CD14-positive monocyte (primary cell): ENCODE data around the gene ALG10B. TPM values are rescaled to one million over a fixed set of nuclear protein-coding genes. Genes with fewer than 3 reads are reported as not detected.

Experiments used
- DNase-seq, 3 donors: peaks; one replicate each; pipeline ENCODE4 v3.0.0-alpha.2; 2011 to 2022
- H2AFZ ChIP-seq: 2 replicates; pipeline ENCODE4 v1.6.0; 2012; ENCODE audit warnings: mild to moderate bottlenecking, low read depth, low read length, inconsistent platforms; ENCODE audit not compliant: insufficient read depth, poor library complexity, severe bottlenecking
- H3K27ac ChIP-seq, 2 donors: 1 replicate in 1 of 2; 2 replicates in 1 of 2; pipeline ENCODE4 v1.5.1; 2012 to 2013; ENCODE audit warnings: low read length in 2 of 2, control low read depth in 1 of 2, inconsistent platforms in 1 of 2, low read depth in 1 of 2, mild to moderate bottlenecking in 1 of 2
- H3K27me3 ChIP-seq, 2 donors: one replicate each; pipeline versions ENCODE4 v1.6.0 to v1.6.1; 2011 to 2013; ENCODE audit warnings: low read length in 2 of 2; ENCODE audit not compliant: control insufficient read depth in 2 of 2, insufficient read depth in 2 of 2
- H3K36me3 ChIP-seq, 2 donors: replicated peaks in 1 of 2; 1 replicate in 1 of 2; 2 replicates in 1 of 2; pipeline versions ENCODE4 v1.5.1 to v1.6.1; 2012 to 2013; ENCODE audit warnings: low read length in 2 of 2, control low read depth in 1 of 2, inconsistent platforms in 1 of 2, mild to moderate bottlenecking in 1 of 2; ENCODE audit not compliant: insufficient read depth in 2 of 2, control insufficient read depth in 1 of 2
- H3K4me1 ChIP-seq, 2 donors: 1 replicate in 1 of 2; 2 replicates in 1 of 2; pipeline versions ENCODE4 v1.5.1 to v1.6.1; 2012 to 2013; ENCODE audit warnings: low read length in 2 of 2, control low read depth in 1 of 2, inconsistent platforms in 1 of 2, mild to moderate bottlenecking in 1 of 2, moderate library complexity in 1 of 2; ENCODE audit not compliant: insufficient read depth in 2 of 2, control insufficient read depth in 1 of 2
- H3K4me2 ChIP-seq: replicated peaks from 2 replicates; pipeline ENCODE3; 2012; ENCODE audit warnings: low read length, moderate library complexity, mild to moderate bottlenecking; ENCODE audit not compliant: poor library complexity, severe bottlenecking; ENCODE audit errors: extremely low read depth
- H3K4me3 ChIP-seq, 3 experiments: fragments of 200-600 bp in 1 of 3; sonication (generic) in 1 of 3; replicated peaks in 1 of 3; 1 replicate in 2 of 3; 2 replicates in 1 of 3; pipeline ENCODE4 v1.5.1; 2011 to 2013; ENCODE audit warnings: low read length in 3 of 3, mild to moderate bottlenecking in 3 of 3, control low read depth in 2 of 3, low read depth in 2 of 3, inconsistent platforms in 1 of 3, moderate library complexity in 1 of 3
- H3K79me2 ChIP-seq: 2 replicates; pipeline ENCODE4 v1.6.0; 2012; ENCODE audit warnings: mild to moderate bottlenecking, control low read depth, inconsistent platforms, low read length, moderate library complexity; ENCODE audit not compliant: insufficient read depth
- H3K9ac ChIP-seq: 2 replicates; pipeline ENCODE4 v1.6.0; 2017; ENCODE audit warnings: low read length, mild to moderate bottlenecking; ENCODE audit not compliant: insufficient read depth, poor library complexity, severe bottlenecking
- H3K9me3 ChIP-seq, 2 donors: replicated peaks in 1 of 2; 1 replicate in 1 of 2; 2 replicates in 1 of 2; pipeline versions ENCODE4 v1.5.1 to v1.6.1; 2012 to 2013; ENCODE audit warnings: low read length in 2 of 2, control low read depth in 1 of 2; ENCODE audit not compliant: control insufficient read depth in 1 of 2, insufficient read depth in 1 of 2
- H4K20me1 ChIP-seq: 2 replicates; pipeline ENCODE4 v1.6.0; 2012; ENCODE audit warnings: mild to moderate bottlenecking, low read length, control low read depth, moderate library complexity; ENCODE audit not compliant: insufficient read depth
- H3K27ac Mint-ChIP-seq, 7 donors: one replicate each; pipeline ENCODE4 v1.8.0; 2020; ENCODE audit warnings: mild to moderate bottlenecking in 7 of 7, mixed read lengths in 7 of 7, moderate library complexity in 6 of 7, inconsistent platforms in 2 of 7
- H3K27me3 Mint-ChIP-seq, 3 donors: one replicate each; pipeline ENCODE4 v1.8.0; 2021 to 2022; ENCODE audit warnings: low read depth in 3 of 3, mild to moderate bottlenecking in 3 of 3, mixed read lengths in 3 of 3, moderate library complexity in 3 of 3, inconsistent platforms in 1 of 3
- H3K36me3 Mint-ChIP-seq, 2 donors: one replicate each; pipeline ENCODE4 v1.8.0; 2020; ENCODE audit warnings: mixed read lengths in 2 of 2, inconsistent platforms in 1 of 2, mild to moderate bottlenecking in 1 of 2
- H3K4me1 Mint-ChIP-seq: one replicate; pipeline ENCODE4 v1.8.0; 2020; ENCODE audit warnings: mild to moderate bottlenecking, mixed read lengths
- H3K4me3 Mint-ChIP-seq, 2 donors: one replicate each; pipeline ENCODE4 v1.8.0; 2020; ENCODE audit warnings: mild to moderate bottlenecking in 2 of 2, mixed read lengths in 2 of 2, moderate library complexity in 1 of 2
- H3K9me3 Mint-ChIP-seq, 7 donors: one replicate each; pipeline ENCODE4 v1.8.0; 2020 to 2022; ENCODE audit warnings: mixed read lengths in 7 of 7, mild to moderate bottlenecking in 6 of 7, moderate library complexity in 6 of 7, inconsistent platforms in 2 of 7
- CTCF ChIP-seq: fragments of 200-600 bp; IDR thresholded peaks from one replicate; pipeline ENCODE4 v1.8.0; 2022; ENCODE audit warnings: antibody characterized with exemption, mild to moderate bottlenecking
- WGBS: methylation state at CpG from one replicate; pipeline ENCODE4 v1.1.5; 2013; ENCODE audit warnings: missing lambda C conversion rate; ENCODE audit not compliant: insufficient coverage; 5-methylcytosine and 5-hydroxymethylcytosine counted together
- intact Hi-C, 2 donors: fragments of 100-400 bp; cut with micrococcal nuclease; formaldehyde crosslinking; loops; one replicate each; pipeline versions ENCODE4 v1.15.0 to v1.15.1; 2023
- polyA plus RNA-seq, 3 donors: library from polyadenylated mRNA; depleted of rRNA in 1 of 3; unstranded in 2 of 3; stranded (reverse) in 1 of 3; fragments of 300-500 nt in 2 of 3; fragments of >200 nt in 1 of 3; fragmentation: Illumina TruSeq in 2 of 3; gene quantifications; 1 replicate in 2 of 3; 2 replicates in 1 of 3; pipeline ENCODE4 v1.2.3, GENCODE V29; 2012 to 2021

Gene ALG10B
- polyA plus RNA-seq, 3 donors: 1.2 to 2.2 (median 1.6) TPM

DNA sequence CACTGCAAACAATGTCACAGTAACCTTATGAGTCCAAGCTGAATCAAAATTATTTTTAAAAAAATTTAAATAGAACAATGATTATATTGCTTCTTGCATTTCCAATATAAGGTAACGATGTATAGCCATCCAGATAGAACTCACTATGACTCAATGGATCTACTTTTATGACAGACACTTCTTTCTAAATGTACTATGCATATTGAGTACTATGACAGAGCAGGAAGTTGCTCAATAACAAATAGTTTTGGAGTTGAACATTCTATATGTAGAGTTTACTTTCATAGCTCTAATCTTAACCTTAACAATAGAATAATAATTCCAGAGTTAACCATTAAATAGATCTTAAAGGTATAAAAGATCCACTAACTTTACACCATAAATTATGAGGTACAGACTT lies 46.7 kb upstream of the ALG10B start:
- no peak overlapping the region for H3K27ac ChIP-seq

GRCh38 chr12:38279756-38280155 lies 36.8 kb upstream of the ALG10B start:
- no peak overlapping the region for H2AFZ ChIP-seq
- no peak for TF ChIP-seq CTCF

More for the DNA sequence above, 46.7 kb upstream of the ALG10B start:
- Mint-ChIP-seq H3K27me3 (peaks cover 0 to 3% (median 1%) of the 10 kb centered on the region in 3 donors), H3K27ac (no peak overlapping the region), H3K4me1 (no peaks in the 10 kb centered on the region), H3K9me3 (peaks cover 2 to 13% (median 4%) of the 10 kb centered on the region in 7 donors), H3K4me3 (no peak overlapping the region), H3K36me3 (no peaks in the 10 kb centered on the region)
- no peak for TF ChIP-seq CTCF
- intact Hi-C loops: no loop called here
- Histone ChIP-seq H3K4me1 (no peaks in the 10 kb centered on the region), H3K9ac (no peak overlapping the region), H3K79me2 (no peaks in the 10 kb centered on the region), H3K4me2 (no peak overlapping the region), H3K4me3 (no peak overlapping the region), H3K27me3 (no peaks in the 10 kb centered on the region), H3K36me3 (no peaks in the 10 kb centered on the region), H4K20me1 (no peaks in the 10 kb centered on the region), H2AFZ (no peak overlapping the region), H3K9me3 (peaks cover 0 to 6% of the 10 kb centered on the region in 2 donors)
- no CpG with 5 or more reads among the region's 1 CpG for WGBS
- DNase-seq: no peak

More at GRCh38 chr12:38279756-38280155, 36.8 kb upstream of the ALG10B start:
- no CpG with 5 or more reads among the region's 2 CpGs for WGBS
- H3K36me3 ChIP-seq: no peaks in the 10 kb centered on the region
- no peak overlapping the region for H3K4me3 ChIP-seq
- H3K9me3 ChIP-seq: no peaks in the 10 kb centered on the region
- H3K27me3 ChIP-seq: no peaks in the 10 kb centered on the region
- intact Hi-C loops: no loop called here
- no peak overlapping the region for H3K4me3 Mint-ChIP-seq
- H4K20me1 ChIP-seq: no peaks in the 10 kb centered on the region
- peaks cover 0 to 6% (median 2%) of the 10 kb centered on the region in 7 donors for H3K9me3 Mint-ChIP-seq
- no peak overlapping the region for H3K27ac Mint-ChIP-seq
- no peak overlapping the region for H3K9ac ChIP-seq
- H3K4me2 ChIP-seq: no peak overlapping the region
- no peaks in the 10 kb centered on the region for H3K4me1 Mint-ChIP-seq
- no peak for DNase-seq
- H3K27ac ChIP-seq: no peak overlapping the region
- peaks cover 0 to 1% (median 0%) of the 10 kb centered on the region in 3 donors for H3K27me3 Mint-ChIP-seq
- H3K4me1 ChIP-seq: no peaks in the 10 kb centered on the region
- no peaks in the 10 kb centered on the region for H3K79me2 ChIP-seq
- H3K36me3 Mint-ChIP-seq: no peaks in the 10 kb centered on the region
